Neural crest cell (in vitro differentiated cells): ENCODE measurements around the gene HDAC3. TPM values are rescaled to one million over a fixed set of nuclear protein-coding genes. Genes with fewer than 3 reads are reported as not detected.
A peak's percentile ranks its signal among the peaks of the same experiment; 100 is the strongest.

Source experiments
- DNase-seq: peaks from one replicate; pipeline ENCODE4 v3.0.0; 2021; ENCODE audit warnings: low read depth, mixed read lengths, low spot score
- H3K27ac Mint-ChIP-seq: one replicate; pipeline ENCODE4 v1.8.0; 2021; ENCODE audit warnings: mild to moderate bottlenecking, mixed read lengths; ENCODE audit not compliant: unreplicated experiment
- H3K27me3 Mint-ChIP-seq: 2 replicates; pipeline ENCODE4 v1.8.0; 2021; ENCODE audit warnings: low read depth, mild to moderate bottlenecking, mixed read lengths
- H3K36me3 Mint-ChIP-seq: 2 replicates; pipeline ENCODE4 v1.8.0; 2021; ENCODE audit warnings: low read depth, mild to moderate bottlenecking, mixed read lengths
- H3K4me1 Mint-ChIP-seq: 2 replicates; pipeline ENCODE4 v1.8.0; 2021; ENCODE audit warnings: mixed read lengths
- H3K4me3 Mint-ChIP-seq: one replicate; pipeline ENCODE4 v1.8.0; 2021; ENCODE audit warnings: mild to moderate bottlenecking, mixed read lengths
- H3K9me3 Mint-ChIP-seq: 2 replicates; pipeline ENCODE4 v1.8.0; 2021; ENCODE audit warnings: mixed read lengths
- total RNA-seq: library from RNA; stranded (reverse); gene quantifications from 2 replicates; pipeline ENCODE4 v1.2.1, GENCODE V29; 2021
- TF ChIP-seq, protein P1 (sequence below): fragments of 200-600 bp; sonication (generic); conservative IDR thresholded peaks from 2 replicates; pipeline ENCODE4 v1.5.0; 2021; ENCODE audit warnings: antibody characterized with exemption, mild to moderate bottlenecking

Gene HDAC3
- total RNA-seq, 1 donor from 2014 or later, result 114 TPM

DNA sequence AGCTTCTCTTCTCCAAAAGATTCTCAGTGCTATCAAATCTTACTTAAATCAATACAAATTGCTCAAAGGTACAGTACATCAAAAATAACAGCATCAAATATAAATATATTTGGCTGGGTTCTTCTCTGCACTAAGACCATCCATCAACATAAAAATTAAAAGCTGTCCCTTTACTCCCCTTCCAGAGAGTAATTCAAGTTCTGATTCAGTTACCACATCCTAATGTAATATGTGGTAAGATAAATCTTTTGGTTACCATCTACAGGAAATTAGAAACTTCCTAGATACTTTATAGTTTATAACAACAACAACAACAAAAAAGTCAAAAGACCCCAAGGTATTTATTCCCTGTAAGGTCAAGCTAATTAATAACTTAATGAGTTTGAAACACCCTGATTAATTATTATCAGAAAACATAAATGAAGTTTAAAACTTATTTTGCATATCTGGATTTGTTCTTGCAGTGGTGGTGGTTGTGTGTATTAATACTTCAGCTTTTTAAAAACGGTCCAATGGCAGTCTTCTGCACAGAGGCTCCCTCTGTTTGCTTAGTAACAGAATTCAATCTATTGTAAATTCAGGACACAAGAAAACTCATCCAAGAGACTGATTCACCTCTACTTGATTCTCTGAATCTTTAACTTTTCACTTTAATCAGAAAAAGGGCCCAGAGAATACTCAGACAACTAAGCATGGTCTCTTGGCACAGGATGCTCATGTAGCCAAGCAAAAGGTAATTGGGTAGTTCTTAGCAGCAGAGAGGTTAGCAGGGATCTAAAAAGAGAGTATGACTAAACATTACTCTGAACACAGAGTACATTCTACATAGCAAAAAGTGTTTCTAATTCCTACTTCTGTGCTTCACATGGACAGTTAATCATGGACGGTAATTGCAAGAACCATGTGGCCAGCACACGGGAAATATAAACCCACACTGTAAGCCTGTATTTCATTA is 38.0 kb downstream of the HDAC3 start:
- Mint-ChIP-seq H3K4me3 (no peak overlapping the region), H3K36me3 (no peaks in the 10 kb centered on the region), H3K27ac (no peak overlapping the region), H3K4me1 (no peaks in the 10 kb centered on the region), H3K27me3 (no peaks in the 10 kb centered on the region), H3K9me3 (no peaks in the 10 kb centered on the region)
- DNase-seq, result no peak
- TF ChIP-seq, protein P1, sequence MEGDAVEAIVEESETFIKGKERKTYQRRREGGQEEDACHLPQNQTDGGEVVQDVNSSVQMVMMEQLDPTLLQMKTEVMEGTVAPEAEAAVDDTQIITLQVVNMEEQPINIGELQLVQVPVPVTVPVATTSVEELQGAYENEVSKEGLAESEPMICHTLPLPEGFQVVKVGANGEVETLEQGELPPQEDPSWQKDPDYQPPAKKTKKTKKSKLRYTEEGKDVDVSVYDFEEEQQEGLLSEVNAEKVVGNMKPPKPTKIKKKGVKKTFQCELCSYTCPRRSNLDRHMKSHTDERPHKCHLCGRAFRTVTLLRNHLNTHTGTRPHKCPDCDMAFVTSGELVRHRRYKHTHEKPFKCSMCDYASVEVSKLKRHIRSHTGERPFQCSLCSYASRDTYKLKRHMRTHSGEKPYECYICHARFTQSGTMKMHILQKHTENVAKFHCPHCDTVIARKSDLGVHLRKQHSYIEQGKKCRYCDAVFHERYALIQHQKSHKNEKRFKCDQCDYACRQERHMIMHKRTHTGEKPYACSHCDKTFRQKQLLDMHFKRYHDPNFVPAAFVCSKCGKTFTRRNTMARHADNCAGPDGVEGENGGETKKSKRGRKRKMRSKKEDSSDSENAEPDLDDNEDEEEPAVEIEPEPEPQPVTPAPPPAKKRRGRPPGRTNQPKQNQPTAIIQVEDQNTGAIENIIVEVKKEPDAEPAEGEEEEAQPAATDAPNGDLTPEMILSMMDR, result no peak

DNA sequence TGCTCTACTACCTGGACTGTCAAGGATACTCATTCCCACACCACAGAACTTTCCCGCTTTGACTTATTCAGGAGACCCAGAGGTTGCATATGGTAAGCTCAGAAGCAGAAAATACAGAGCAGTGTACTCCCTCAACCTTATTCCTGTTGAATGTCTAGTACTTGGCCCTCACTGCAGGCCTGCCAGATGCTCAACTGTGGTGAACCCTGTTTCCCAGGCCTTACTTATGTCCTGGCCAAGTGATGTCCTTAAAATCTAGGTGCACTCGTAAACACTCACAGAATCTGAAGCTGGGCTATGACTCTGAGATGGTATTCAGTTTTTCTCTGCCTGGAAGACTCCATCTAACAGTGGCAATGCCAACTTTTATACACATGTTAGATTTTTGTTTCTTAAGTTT is 38.8 kb downstream of the HDAC3 start:
- Mint-ChIP-seq H3K4me1 (no peaks in the 10 kb centered on the region), H3K9me3 (no peaks in the 10 kb centered on the region), H3K4me3 (no peak overlapping the region), H3K27ac (no peak overlapping the region), H3K36me3 (no peaks in the 10 kb centered on the region), H3K27me3 (no peaks in the 10 kb centered on the region)
- no peak for DNase-seq
- TF ChIP-seq, protein P1, result no peak

DNA sequence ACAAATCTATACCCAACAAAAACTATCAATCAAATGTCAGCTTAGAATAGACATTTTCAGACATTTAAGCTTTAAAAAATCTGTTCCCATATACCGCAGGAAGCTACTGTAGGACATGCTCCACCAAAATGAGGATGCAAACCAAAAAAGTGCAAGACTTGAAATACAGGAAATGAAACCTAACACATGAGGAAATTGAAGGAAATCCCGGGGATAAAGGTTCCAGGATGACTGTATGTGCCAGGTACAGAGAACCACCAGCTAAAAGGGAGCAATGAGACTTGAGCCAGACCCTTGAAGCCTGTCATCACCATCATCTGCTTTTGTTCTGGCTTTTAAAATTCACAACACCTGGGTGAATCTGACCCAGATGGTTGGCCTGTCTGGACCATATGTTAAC is 39.3 kb downstream of the HDAC3 start:
- no peaks in the 10 kb centered on the region for H3K9me3 Mint-ChIP-seq
- H3K36me3 Mint-ChIP-seq, result no peaks in the 10 kb centered on the region
- no peak for DNase-seq
- no peaks in the 10 kb centered on the region for H3K4me1 Mint-ChIP-seq
- no peak overlapping the region for H3K4me3 Mint-ChIP-seq
- H3K27ac Mint-ChIP-seq, result peak overlapping the region; percentile 37
- TF ChIP-seq, protein P1, result no peak
- no peaks in the 10 kb centered on the region for H3K27me3 Mint-ChIP-seq

DNA sequence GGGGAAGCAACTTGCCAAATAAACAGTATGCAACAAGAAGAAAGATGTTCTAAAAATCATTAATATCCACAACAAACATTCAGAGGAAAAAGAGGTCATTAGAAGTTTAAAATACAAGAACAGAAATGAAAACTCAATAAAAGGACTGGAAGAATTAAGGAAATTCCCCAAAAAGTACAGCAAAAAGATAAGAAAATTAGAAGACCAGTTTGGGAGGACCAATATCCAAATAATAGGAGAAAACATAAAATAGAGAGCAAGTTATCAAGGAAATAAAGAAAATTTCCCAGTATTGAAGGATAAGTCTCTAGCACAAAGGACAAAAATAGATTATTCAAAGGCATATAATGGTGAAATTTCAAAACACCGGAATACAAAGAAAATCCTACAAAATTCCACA is 39.8 kb downstream of the HDAC3 start:
- H3K27me3 Mint-ChIP-seq, result no peaks in the 10 kb centered on the region
- H3K4me1 Mint-ChIP-seq, result no peaks in the 10 kb centered on the region
- no peak for DNase-seq
- TF ChIP-seq, protein P1, result no peak
- no peak overlapping the region for H3K4me3 Mint-ChIP-seq
- H3K27ac Mint-ChIP-seq, result no peak overlapping the region
- H3K36me3 Mint-ChIP-seq, result no peaks in the 10 kb centered on the region
- no peaks in the 10 kb centered on the region for H3K9me3 Mint-ChIP-seq

DNA sequence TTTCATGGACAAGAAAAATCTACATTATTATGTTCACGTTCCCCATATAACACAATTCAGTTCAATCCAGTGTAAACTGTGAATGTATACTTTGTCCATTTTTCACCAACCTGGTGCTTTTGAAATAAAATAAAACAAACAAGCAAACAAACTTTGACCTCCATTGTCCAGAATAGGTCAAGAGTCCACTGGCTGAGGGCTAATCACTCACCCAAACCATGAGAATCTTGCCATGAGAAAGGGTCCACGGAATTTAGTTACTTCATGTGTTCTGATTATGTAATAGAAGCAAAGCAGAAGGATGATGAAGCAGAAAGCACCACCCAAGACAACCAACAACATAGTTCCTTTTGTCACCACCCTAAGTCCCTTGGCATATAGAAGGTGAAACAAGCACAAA is 46.5 kb downstream of the HDAC3 start:
- Mint-ChIP-seq H3K9me3 (no peaks in the 10 kb centered on the region), H3K27me3 (no peaks in the 10 kb centered on the region), H3K4me1 (peaks cover 10% of the 10 kb centered on the region), H3K27ac (no peak overlapping the region), H3K36me3 (peaks cover 7% of the 10 kb centered on the region), H3K4me3 (no peak overlapping the region)
- DNase-seq, result no peak
- TF ChIP-seq, protein P1, result no peak
